CD14-positive monocyte (primary cell): ENCODE results near the gene SULT2B1. TPM values are rescaled to one million over a fixed set of nuclear protein-coding genes. Genes with fewer than 3 reads are reported as not detected.

Source experiments
- DNase-seq, 3 donors: peaks; one replicate each; pipeline ENCODE4 v3.0.0-alpha.2; 2011 to 2022
- H2AFZ ChIP-seq: 2 replicates; pipeline ENCODE4 v1.6.0; 2012; ENCODE audit warnings: mild to moderate bottlenecking, low read depth, low read length, inconsistent platforms; ENCODE audit not compliant: insufficient read depth, poor library complexity, severe bottlenecking
- H3K27ac ChIP-seq, 2 donors: 1 replicate in 1 of 2; 2 replicates in 1 of 2; pipeline ENCODE4 v1.5.1; 2012 to 2013; ENCODE audit warnings: low read length in 2 of 2, control low read depth in 1 of 2, inconsistent platforms in 1 of 2, low read depth in 1 of 2, mild to moderate bottlenecking in 1 of 2
- H3K27me3 ChIP-seq, 2 donors: one replicate each; pipeline versions ENCODE4 v1.6.0 to v1.6.1; 2011 to 2013; ENCODE audit warnings: low read length in 2 of 2; ENCODE audit not compliant: control insufficient read depth in 2 of 2, insufficient read depth in 2 of 2
- H3K36me3 ChIP-seq, 2 donors: replicated peaks in 1 of 2; 1 replicate in 1 of 2; 2 replicates in 1 of 2; pipeline versions ENCODE4 v1.5.1 to v1.6.1; 2012 to 2013; ENCODE audit warnings: low read length in 2 of 2, control low read depth in 1 of 2, inconsistent platforms in 1 of 2, mild to moderate bottlenecking in 1 of 2; ENCODE audit not compliant: insufficient read depth in 2 of 2, control insufficient read depth in 1 of 2
- H3K4me1 ChIP-seq, 2 donors: 1 replicate in 1 of 2; 2 replicates in 1 of 2; pipeline versions ENCODE4 v1.5.1 to v1.6.1; 2012 to 2013; ENCODE audit warnings: low read length in 2 of 2, control low read depth in 1 of 2, inconsistent platforms in 1 of 2, mild to moderate bottlenecking in 1 of 2, moderate library complexity in 1 of 2; ENCODE audit not compliant: insufficient read depth in 2 of 2, control insufficient read depth in 1 of 2
- H3K4me2 ChIP-seq: replicated peaks from 2 replicates; pipeline ENCODE3; 2012; ENCODE audit warnings: low read length, moderate library complexity, mild to moderate bottlenecking; ENCODE audit not compliant: poor library complexity, severe bottlenecking; ENCODE audit errors: extremely low read depth
- H3K4me3 ChIP-seq, 3 experiments: fragments of 200-600 bp in 1 of 3; sonication (generic) in 1 of 3; replicated peaks in 1 of 3; 1 replicate in 2 of 3; 2 replicates in 1 of 3; pipeline ENCODE4 v1.5.1; 2011 to 2013; ENCODE audit warnings: low read length in 3 of 3, mild to moderate bottlenecking in 3 of 3, control low read depth in 2 of 3, low read depth in 2 of 3, inconsistent platforms in 1 of 3, moderate library complexity in 1 of 3
- H3K79me2 ChIP-seq: 2 replicates; pipeline ENCODE4 v1.6.0; 2012; ENCODE audit warnings: mild to moderate bottlenecking, control low read depth, inconsistent platforms, low read length, moderate library complexity; ENCODE audit not compliant: insufficient read depth
- H3K9ac ChIP-seq: 2 replicates; pipeline ENCODE4 v1.6.0; 2017; ENCODE audit warnings: low read length, mild to moderate bottlenecking; ENCODE audit not compliant: insufficient read depth, poor library complexity, severe bottlenecking
- H3K9me3 ChIP-seq, 2 donors: replicated peaks in 1 of 2; 1 replicate in 1 of 2; 2 replicates in 1 of 2; pipeline versions ENCODE4 v1.5.1 to v1.6.1; 2012 to 2013; ENCODE audit warnings: low read length in 2 of 2, control low read depth in 1 of 2; ENCODE audit not compliant: control insufficient read depth in 1 of 2, insufficient read depth in 1 of 2
- H4K20me1 ChIP-seq: 2 replicates; pipeline ENCODE4 v1.6.0; 2012; ENCODE audit warnings: mild to moderate bottlenecking, low read length, control low read depth, moderate library complexity; ENCODE audit not compliant: insufficient read depth
- H3K27ac Mint-ChIP-seq, 7 donors: one replicate each; pipeline ENCODE4 v1.8.0; 2020; ENCODE audit warnings: mild to moderate bottlenecking in 7 of 7, mixed read lengths in 7 of 7, moderate library complexity in 6 of 7, inconsistent platforms in 2 of 7
- H3K27me3 Mint-ChIP-seq, 3 donors: one replicate each; pipeline ENCODE4 v1.8.0; 2021 to 2022; ENCODE audit warnings: low read depth in 3 of 3, mild to moderate bottlenecking in 3 of 3, mixed read lengths in 3 of 3, moderate library complexity in 3 of 3, inconsistent platforms in 1 of 3
- H3K36me3 Mint-ChIP-seq, 2 donors: one replicate each; pipeline ENCODE4 v1.8.0; 2020; ENCODE audit warnings: mixed read lengths in 2 of 2, inconsistent platforms in 1 of 2, mild to moderate bottlenecking in 1 of 2
- H3K4me1 Mint-ChIP-seq: one replicate; pipeline ENCODE4 v1.8.0; 2020; ENCODE audit warnings: mild to moderate bottlenecking, mixed read lengths
- H3K4me3 Mint-ChIP-seq, 2 donors: one replicate each; pipeline ENCODE4 v1.8.0; 2020; ENCODE audit warnings: mild to moderate bottlenecking in 2 of 2, mixed read lengths in 2 of 2, moderate library complexity in 1 of 2
- H3K9me3 Mint-ChIP-seq, 7 donors: one replicate each; pipeline ENCODE4 v1.8.0; 2020 to 2022; ENCODE audit warnings: mixed read lengths in 7 of 7, mild to moderate bottlenecking in 6 of 7, moderate library complexity in 6 of 7, inconsistent platforms in 2 of 7
- WGBS: methylation state at CpG from one replicate; pipeline ENCODE4 v1.1.5; 2013; ENCODE audit warnings: missing lambda C conversion rate; ENCODE audit not compliant: insufficient coverage; 5-methylcytosine and 5-hydroxymethylcytosine counted together
- intact Hi-C, 2 donors: fragments of 100-400 bp; cut with micrococcal nuclease; formaldehyde crosslinking; loops; one replicate each; pipeline versions ENCODE4 v1.15.0 to v1.15.1; 2023
- polyA plus RNA-seq, 3 donors: library from polyadenylated mRNA; depleted of rRNA in 1 of 3; unstranded in 2 of 3; stranded (reverse) in 1 of 3; fragments of 300-500 nt in 2 of 3; fragments of >200 nt in 1 of 3; fragmentation: Illumina TruSeq in 2 of 3; gene quantifications; 1 replicate in 2 of 3; 2 replicates in 1 of 3; pipeline ENCODE4 v1.2.3, GENCODE V29; 2012 to 2021
- TF ChIP-seq, protein P1 (sequence below): fragments of 200-600 bp; IDR thresholded peaks from one replicate; pipeline ENCODE4 v1.8.0; 2022; ENCODE audit warnings: antibody characterized with exemption, mild to moderate bottlenecking

The SULT2B1 gene
- polyA plus RNA-seq, 3 donors, result 0.09 to 0.40 TPM; not detected in 1

DNA sequence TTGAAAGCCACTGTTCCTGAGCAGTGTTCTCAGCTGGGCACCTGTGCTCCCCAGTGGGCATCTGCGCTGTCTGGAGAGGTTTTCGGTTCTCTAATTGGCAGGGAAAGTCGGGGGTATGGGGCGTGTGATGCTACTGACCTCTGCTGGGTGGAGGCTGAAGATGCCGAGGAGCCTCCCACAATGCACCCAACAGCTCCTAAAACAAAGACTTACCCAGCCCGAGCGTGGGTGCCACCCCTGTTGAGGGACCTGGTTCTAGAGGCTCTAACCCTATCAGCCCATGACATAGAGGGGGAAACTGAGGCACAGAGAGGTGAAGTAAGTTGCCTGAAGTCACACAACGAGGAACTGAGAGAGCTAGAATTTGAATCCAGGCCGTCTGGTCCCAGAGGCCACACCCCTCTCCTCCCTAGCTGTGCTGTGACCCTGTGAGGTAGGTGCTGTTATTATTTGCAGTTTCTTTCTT, 56.9 kb downstream of the SULT2B1 start:
- TF ChIP-seq, protein P1, sequence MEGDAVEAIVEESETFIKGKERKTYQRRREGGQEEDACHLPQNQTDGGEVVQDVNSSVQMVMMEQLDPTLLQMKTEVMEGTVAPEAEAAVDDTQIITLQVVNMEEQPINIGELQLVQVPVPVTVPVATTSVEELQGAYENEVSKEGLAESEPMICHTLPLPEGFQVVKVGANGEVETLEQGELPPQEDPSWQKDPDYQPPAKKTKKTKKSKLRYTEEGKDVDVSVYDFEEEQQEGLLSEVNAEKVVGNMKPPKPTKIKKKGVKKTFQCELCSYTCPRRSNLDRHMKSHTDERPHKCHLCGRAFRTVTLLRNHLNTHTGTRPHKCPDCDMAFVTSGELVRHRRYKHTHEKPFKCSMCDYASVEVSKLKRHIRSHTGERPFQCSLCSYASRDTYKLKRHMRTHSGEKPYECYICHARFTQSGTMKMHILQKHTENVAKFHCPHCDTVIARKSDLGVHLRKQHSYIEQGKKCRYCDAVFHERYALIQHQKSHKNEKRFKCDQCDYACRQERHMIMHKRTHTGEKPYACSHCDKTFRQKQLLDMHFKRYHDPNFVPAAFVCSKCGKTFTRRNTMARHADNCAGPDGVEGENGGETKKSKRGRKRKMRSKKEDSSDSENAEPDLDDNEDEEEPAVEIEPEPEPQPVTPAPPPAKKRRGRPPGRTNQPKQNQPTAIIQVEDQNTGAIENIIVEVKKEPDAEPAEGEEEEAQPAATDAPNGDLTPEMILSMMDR, result peak; percentile 70
- H3K4me1 ChIP-seq, result peaks cover 3 to 7% of the 10 kb centered on the region in 2 donors
- H3K4me3 ChIP-seq, result peak overlapping the region in 1 of 3 experiments; percentile 48
- peaks cover 3 to 5% (median 4%) of the 10 kb centered on the region in 3 donors for H3K27me3 Mint-ChIP-seq
- H3K9me3 Mint-ChIP-seq, result peaks cover 0 to under 1% (median 0%) of the 10 kb centered on the region in 7 donors
- peaks cover 0 to under 1% of the 10 kb centered on the region in 2 donors for H3K36me3 Mint-ChIP-seq
- peak overlapping the region in 2 of 7 donors; percentile 30 to 52 for H3K27ac Mint-ChIP-seq
- H4K20me1 ChIP-seq, result no peaks in the 10 kb centered on the region
- no peaks in the 10 kb centered on the region for H3K79me2 ChIP-seq
- no peaks in the 10 kb centered on the region for H3K36me3 ChIP-seq
- H2AFZ ChIP-seq, result peak overlapping the region; percentile 70
- H3K4me3 Mint-ChIP-seq, result peak overlapping the region; percentile 65 to 83
- peak overlapping the region; percentile 21 for H3K9ac ChIP-seq
- no CpG with 5 or more reads among the region's 9 CpGs for WGBS
- intact Hi-C loops, result loop anchor here in 1 of 2 donors (2.0 kb wide), 1 partner anchor 120 kb away; no protein-coding TSS in a partner anchor
- peak; percentile 47 to 72 (median 55) for DNase-seq
- peak overlapping the region; percentile 53 for H3K4me2 ChIP-seq
- H3K9me3 ChIP-seq, result no peaks in the 10 kb centered on the region
- no peak overlapping the region for H3K27ac ChIP-seq
- H3K4me1 Mint-ChIP-seq, result peaks cover 5% of the 10 kb centered on the region
- H3K27me3 ChIP-seq, result no peaks in the 10 kb centered on the region

DNA sequence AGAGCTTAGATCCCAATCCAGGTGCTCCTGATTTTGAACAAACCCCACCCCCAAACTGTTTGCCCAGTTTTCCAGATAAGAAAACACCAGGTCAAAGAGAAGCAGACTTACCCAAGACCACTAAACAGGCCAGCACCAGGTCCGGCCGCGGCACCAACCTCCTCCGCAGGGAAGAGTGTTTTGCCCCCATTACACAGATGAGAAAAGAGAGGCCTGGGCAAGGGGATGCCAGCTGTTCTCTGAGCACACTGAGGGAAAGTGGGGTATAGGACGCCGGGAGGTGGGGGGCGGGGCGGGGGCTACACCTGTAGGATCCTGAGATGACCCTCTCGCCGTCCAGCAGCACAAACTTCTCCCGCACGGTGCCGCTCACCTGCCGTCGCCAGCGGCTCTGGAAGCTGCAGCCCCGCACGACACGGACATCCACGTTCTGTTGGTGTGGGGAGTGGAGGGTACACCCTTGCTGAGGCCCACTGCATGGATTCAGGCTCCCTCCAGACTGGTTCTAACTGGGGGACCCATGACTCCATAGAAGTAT, 57.7 kb downstream of the SULT2B1 start:
- H3K9me3 ChIP-seq, result no peaks in the 10 kb centered on the region
- H3K27ac ChIP-seq, result no peak overlapping the region
- TF ChIP-seq, protein P1, result no peak
- no peaks in the 10 kb centered on the region for H3K79me2 ChIP-seq
- Mint-ChIP-seq H3K27me3 (peaks cover 3 to 5% (median 4%) of the 10 kb centered on the region in 3 donors), H3K4me3 (no peak overlapping the region), H3K27ac (no peak overlapping the region), H3K4me1 (peaks cover 5% of the 10 kb centered on the region), H3K36me3 (peaks cover 2 to 3% of the 10 kb centered on the region in 2 donors), H3K9me3 (peaks cover 0 to 3% (median 0%) of the 10 kb centered on the region in 7 donors)
- H3K4me3 ChIP-seq, result no peak overlapping the region
- H2AFZ ChIP-seq, result no peak overlapping the region
- DNase-seq, result no peak
- WGBS, result 97% methylated on average over 13 of the region's 20 CpGs
- peaks cover 3 to 7% of the 10 kb centered on the region in 2 donors for H3K4me1 ChIP-seq
- H3K9ac ChIP-seq, result no peak overlapping the region
- no peaks in the 10 kb centered on the region for H3K27me3 ChIP-seq
- intact Hi-C loops, result loop anchor here in 1 of 2 donors (2.0 kb wide), 1 partner anchor 121 kb away; no protein-coding TSS in a partner anchor
- no peaks in the 10 kb centered on the region for H3K36me3 ChIP-seq
- H4K20me1 ChIP-seq, result peaks cover 4% of the 10 kb centered on the region
- H3K4me2 ChIP-seq, result no peak overlapping the region
